SJSA1 (cell line): ENCODE measurements around the gene MBP. TPM values are rescaled to one million over a fixed set of nuclear protein-coding genes. Genes with fewer than 3 reads are reported as not detected.

Experiments
- DNase-seq, 2 experiments: peaks; one replicate each; pipeline ENCODE4 v3.0.0-alpha.2; 2015 to 2020; ENCODE audit warnings: low spot score in 2 of 2, low read depth in 1 of 2
- H3K27ac ChIP-seq: fragments of 250-450 bp; sonication (Bioruptor Pico); 2 replicates; pipeline ENCODE4 v1.5.1; 2020; ENCODE audit warnings: mild to moderate bottlenecking, moderate library complexity
- H3K27me3 ChIP-seq: fragments of 250-450 bp; sonication (Bioruptor Pico); replicated peaks from 2 replicates; pipeline ENCODE4 v1.5.1; 2020; ENCODE audit warnings: mild to moderate bottlenecking, moderate library complexity
- H3K36me3 ChIP-seq: fragments of 250-450 bp; sonication (Bioruptor Pico); 2 replicates; pipeline ENCODE4 v1.5.1; 2020; ENCODE audit warnings: mild to moderate bottlenecking
- H3K4me1 ChIP-seq: fragments of 250-450 bp; sonication (Bioruptor Pico); replicated peaks from 2 replicates; pipeline ENCODE4 v1.6.1; 2021; ENCODE audit warnings: mild to moderate bottlenecking
- H3K4me3 ChIP-seq: fragments of 250-450 bp; sonication (Bioruptor Pico); 2 replicates; pipeline ENCODE4 v1.5.1; 2020; ENCODE audit warnings: mild to moderate bottlenecking
- H3K9me3 ChIP-seq: fragments of 250-450 bp; sonication (Bioruptor Pico); replicated peaks from 2 replicates; pipeline ENCODE4 v1.5.1; 2020; ENCODE audit warnings: mild to moderate bottlenecking
- total RNA-seq: library from RNA; depleted of rRNA; stranded (reverse); fragments of >200 nt; shearing (Covaris generic); gene quantifications from 2 replicates; pipeline ENCODE4 v1.2.3, GENCODE V29; 2014

The MBP gene
- total RNA-seq, 1 experiment from 2014 or later, result not detected

- no peaks in the 10 kb centered on the region for H3K9me3 ChIP-seq
- no peak overlapping the region for H3K4me3 ChIP-seq
- peaks cover 25% of the 10 kb centered on the region for H3K4me1 ChIP-seq
- no peaks in the 10 kb centered on the region for H3K36me3 ChIP-seq
- H3K27ac ChIP-seq, result no peak overlapping the region
- H3K27me3 ChIP-seq, result no peaks in the 10 kb centered on the region
- DNase-seq, result peak in 1 of 2 experiments; percentile 34
Observed at GRCh38 chr18:77111449-77111848, 21.1 kb downstream of the MBP start.

DNA sequence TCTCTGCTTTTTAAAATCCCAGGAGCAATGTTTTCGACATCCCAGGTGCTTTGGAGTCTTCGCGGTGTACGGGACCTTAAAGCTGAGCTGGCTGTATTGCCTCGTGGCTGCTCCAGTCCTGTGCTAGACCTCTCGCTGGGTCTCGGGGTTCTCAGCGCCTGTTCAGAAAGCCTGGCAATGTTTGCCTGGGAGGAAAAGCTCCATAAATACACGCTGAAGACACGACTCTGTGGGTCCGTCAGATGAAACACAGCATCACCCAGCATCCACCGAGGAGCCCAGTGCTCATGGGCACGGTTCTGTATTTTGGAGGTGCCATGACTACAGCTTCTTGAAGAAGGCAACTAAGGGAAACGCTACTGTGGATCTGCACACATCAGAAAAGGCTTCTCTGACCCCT lies 21.6 kb downstream of the MBP start:
- peak in 1 of 2 experiments; percentile 31 for DNase-seq
- no peaks in the 10 kb centered on the region for H3K36me3 ChIP-seq

GRCh38 chr18:77110400-77110799 lies 22.2 kb downstream of the MBP start:
- Histone ChIP-seq H3K36me3 (no peaks in the 10 kb centered on the region), H3K27ac (no peak overlapping the region), H3K4me3 (no peak overlapping the region), H3K9me3 (no peaks in the 10 kb centered on the region), H3K4me1 (peaks cover 25% of the 10 kb centered on the region), H3K27me3 (no peaks in the 10 kb centered on the region)
- no peak for DNase-seq

More for the DNA sequence above, 21.6 kb downstream of the MBP start:
- H3K9me3 ChIP-seq, result no peaks in the 10 kb centered on the region
- H3K27me3 ChIP-seq, result no peaks in the 10 kb centered on the region
- H3K4me3 ChIP-seq, result no peak overlapping the region
- peaks cover 25% of the 10 kb centered on the region for H3K4me1 ChIP-seq
- H3K27ac ChIP-seq, result no peak overlapping the region

GRCh38 chr18:77109648-77110019 lies 22.9 kb downstream of the MBP start:
- DNase-seq, result no peak
- Histone ChIP-seq H3K27me3 (no peaks in the 10 kb centered on the region), H3K36me3 (no peaks in the 10 kb centered on the region), H3K9me3 (no peaks in the 10 kb centered on the region), H3K27ac (no peak overlapping the region), H3K4me1 (peaks cover 25% of the 10 kb centered on the region), H3K4me3 (no peak overlapping the region)

DNA sequence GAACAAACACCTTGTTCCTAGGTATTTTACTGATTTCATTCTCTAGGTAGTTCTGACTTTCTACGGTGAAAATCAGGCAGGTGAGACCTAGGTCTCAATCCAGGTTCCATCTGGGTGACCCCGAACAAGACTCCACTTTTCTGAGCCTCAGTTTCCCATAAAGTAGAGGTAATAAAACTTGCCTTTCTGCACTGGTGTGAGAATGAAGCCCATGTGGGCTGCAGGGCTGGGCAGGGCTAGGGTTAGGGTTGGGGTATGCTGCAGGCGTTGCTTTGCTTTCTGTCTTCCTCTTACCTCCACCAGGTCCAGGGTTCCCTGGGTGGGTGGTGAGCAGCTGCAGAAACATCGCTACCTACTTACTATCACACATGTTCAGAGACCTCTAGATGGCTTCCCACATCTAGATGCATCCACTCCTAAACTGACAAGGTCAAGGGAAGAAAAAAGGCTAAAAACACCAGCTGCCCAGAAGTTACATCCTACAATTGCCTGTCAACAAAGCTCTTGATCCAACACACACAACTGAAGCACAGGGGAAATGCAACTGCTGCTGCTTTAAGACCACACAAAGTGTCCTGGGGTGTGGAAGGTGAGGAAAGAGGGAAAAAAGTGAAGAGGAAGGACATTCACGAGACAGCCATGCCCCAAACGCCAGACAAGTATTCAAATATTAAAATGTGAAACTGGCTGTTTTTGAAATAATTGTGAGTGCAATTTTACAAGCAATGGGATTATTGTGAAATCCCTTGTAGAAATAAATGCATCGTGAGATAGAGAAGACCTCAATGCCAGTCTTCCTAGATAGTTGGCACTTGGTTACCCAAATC lies 23.5 kb downstream of the MBP start:
- Histone ChIP-seq H3K27ac (peak overlapping the region; percentile 17; the same call in 1 of the 2 replicates), H3K36me3 (no peaks in the 10 kb centered on the region), H3K4me3 (no peak overlapping the region), H3K4me1 (peaks cover 29% of the 10 kb centered on the region), H3K27me3 (no peaks in the 10 kb centered on the region), H3K9me3 (no peaks in the 10 kb centered on the region)
- DNase-seq, result no peak

DNA sequence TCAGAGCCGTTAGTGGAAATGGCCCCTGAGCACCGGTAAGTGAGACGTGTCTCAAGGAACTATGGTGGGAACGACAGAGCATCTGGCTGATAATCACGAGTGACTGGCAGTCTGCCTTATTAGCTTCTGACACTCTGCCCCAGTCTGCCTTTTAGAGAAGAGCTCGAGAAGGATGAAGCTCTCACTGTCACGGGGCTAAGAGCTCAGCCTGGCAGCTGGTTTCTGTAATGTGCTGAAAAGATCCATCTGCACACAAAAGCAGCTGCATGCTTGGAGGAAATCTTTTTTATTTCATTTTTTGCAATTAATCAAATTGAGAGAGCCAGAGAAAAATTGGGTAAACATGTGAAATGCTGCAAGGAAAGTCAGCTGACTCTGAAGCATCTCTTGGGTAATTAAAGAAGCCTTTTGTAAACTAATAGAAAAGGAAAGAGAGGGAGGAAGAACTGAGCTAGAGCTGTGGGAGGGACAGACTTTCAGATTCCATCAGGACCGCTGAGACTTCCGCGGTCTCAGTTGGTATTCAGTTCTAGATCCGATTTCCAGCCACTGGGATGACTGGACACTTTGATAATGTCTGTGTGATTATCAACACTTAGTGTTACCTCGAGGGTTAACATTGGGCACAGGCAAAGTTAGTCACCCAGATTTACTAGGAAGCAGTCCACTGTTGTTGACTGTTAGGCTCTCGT lies 24.4 kb downstream of the MBP start:
- peak; percentile 22 to 57 for DNase-seq
- Histone ChIP-seq H3K4me1 (peaks cover 38% of the 10 kb centered on the region), H3K27me3 (no peaks in the 10 kb centered on the region), H3K4me3 (no peak overlapping the region), H3K27ac (peak overlapping the region; percentile 17; the same call in 1 of the 2 replicates), H3K9me3 (no peaks in the 10 kb centered on the region), H3K36me3 (no peaks in the 10 kb centered on the region)

- no peaks in the 10 kb centered on the region for H3K36me3 ChIP-seq
- DNase-seq, result peak in 1 of 2 experiments; percentile 32
- no peak overlapping the region for H3K27ac ChIP-seq
- H3K4me1 ChIP-seq, result peaks cover 46% of the 10 kb centered on the region
- H3K9me3 ChIP-seq, result no peaks in the 10 kb centered on the region
- no peaks in the 10 kb centered on the region for H3K27me3 ChIP-seq
- no peak overlapping the region for H3K4me3 ChIP-seq
Observed at GRCh38 chr18:77107292-77107691, 25.3 kb downstream of the MBP start.

GRCh38 chr18:77106331-77106730 lies 26.3 kb downstream of the MBP start:
- no peaks in the 10 kb centered on the region for H3K9me3 ChIP-seq
- no peak for DNase-seq
- H3K27ac ChIP-seq, result no peak overlapping the region
- no peak overlapping the region for H3K4me3 ChIP-seq
- no peaks in the 10 kb centered on the region for H3K27me3 ChIP-seq
- H3K4me1 ChIP-seq, result peaks cover 56% of the 10 kb centered on the region
- no peaks in the 10 kb centered on the region for H3K36me3 ChIP-seq

DNA sequence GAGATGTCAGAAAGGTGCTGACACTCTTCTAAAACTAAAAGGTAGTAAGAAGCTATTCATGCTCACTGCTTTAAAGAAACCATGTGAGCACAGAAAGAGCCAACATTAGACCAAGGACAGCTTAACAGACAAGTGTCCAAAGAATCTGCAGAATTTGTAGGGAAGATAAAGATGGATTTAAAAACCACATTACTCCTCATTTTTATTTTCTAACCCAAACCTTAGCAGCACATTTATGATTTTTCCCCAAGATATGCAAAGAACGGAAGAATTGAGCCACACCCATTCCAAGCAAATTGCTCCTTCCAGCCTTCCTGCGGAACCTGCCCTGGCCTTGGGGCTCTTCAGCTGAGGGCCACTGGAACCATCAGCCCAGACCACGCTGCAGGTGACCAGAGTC lies 26.9 kb downstream of the MBP start:
- H3K4me1 ChIP-seq, result peaks cover 62% of the 10 kb centered on the region
- H3K4me3 ChIP-seq, result no peak overlapping the region
- H3K27ac ChIP-seq, result no peak overlapping the region
- no peaks in the 10 kb centered on the region for H3K9me3 ChIP-seq
- H3K36me3 ChIP-seq, result no peaks in the 10 kb centered on the region
- DNase-seq, result no peak
- H3K27me3 ChIP-seq, result no peaks in the 10 kb centered on the region

- Histone ChIP-seq H3K27me3 (no peaks in the 10 kb centered on the region), H3K9me3 (no peaks in the 10 kb centered on the region), H3K27ac (no peak overlapping the region), H3K36me3 (no peaks in the 10 kb centered on the region), H3K4me3 (no peak overlapping the region), H3K4me1 (peaks cover 68% of the 10 kb centered on the region)
- no peak for DNase-seq
Observed at GRCh38 chr18:77105028-77105427, 27.6 kb downstream of the MBP start.

- Histone ChIP-seq H3K27ac (peak overlapping the region; percentile 91; the same call in 1 of the 2 replicates), H3K9me3 (no peaks in the 10 kb centered on the region), H3K4me3 (no peak overlapping the region), H3K27me3 (no peaks in the 10 kb centered on the region), H3K4me1 (peaks cover 62% of the 10 kb centered on the region), H3K36me3 (no peaks in the 10 kb centered on the region)
- DNase-seq, result no peak
Observed at GRCh38 chr18:77103991-77104531, 28.5 kb downstream of the MBP start.

- Histone ChIP-seq H3K27me3 (no peaks in the 10 kb centered on the region), H3K36me3 (no peaks in the 10 kb centered on the region), H3K9me3 (no peaks in the 10 kb centered on the region), H3K4me1 (peaks cover 57% of the 10 kb centered on the region), H3K4me3 (no peak overlapping the region), H3K27ac (peak overlapping the region; percentile 91)
- no peak for DNase-seq
Observed at GRCh38 chr18:77103187-77103850, 29.3 kb downstream of the MBP start.

- Histone ChIP-seq H3K36me3 (no peaks in the 10 kb centered on the region), H3K9me3 (no peaks in the 10 kb centered on the region), H3K4me1 (peaks cover 51% of the 10 kb centered on the region), H3K4me3 (no peak overlapping the region), H3K27me3 (no peaks in the 10 kb centered on the region), H3K27ac (peak overlapping the region; percentile 91)
- peak in 1 of 2 experiments; percentile 69 for DNase-seq
Observed at GRCh38 chr18:77102259-77103040, 30.1 kb downstream of the MBP start.
